ENCODE data around the gene BMPR1A.
A peak's percentile ranks its signal among the peaks of the same experiment; 100 is the strongest.

BMPR1A gene

GRCh38 chr10:86821388-86821999, 65.1 kb downstream of the BMPR1A start:
- no peak for TF ChIP-seq CTCF (IDR thresholded peaks at IDR 0.05; ENCODE audit: low read length, missing control alignments)
- DNase-seq (ENCODE audit: low read depth), result peak; percentile 94
- H3K4me3 ChIP-seq (replicated peaks; ENCODE audit: low read depth, low read length), result no peak overlapping the region

GRCh38 chr10:86823565-86823964, 67.1 kb downstream of the BMPR1A start:
- no peak for TF ChIP-seq CTCF (IDR thresholded peaks at IDR 0.05; ENCODE audit: low read length, missing control alignments)
- no peak for DNase-seq (ENCODE audit: low read depth)
- H3K4me3 ChIP-seq (replicated peaks; ENCODE audit: low read depth, low read length), result no peak overlapping the region

- no peak for DNase-seq (ENCODE audit: low read depth)
- TF ChIP-seq CTCF (IDR thresholded peaks at IDR 0.05; ENCODE audit: low read length, missing control alignments), result no peak
- no peak overlapping the region for H3K4me3 ChIP-seq (replicated peaks; ENCODE audit: low read depth, low read length)
Observed at GRCh38 chr10:86824151-86824550, 67.7 kb downstream of the BMPR1A start.

- no peak for DNase-seq (ENCODE audit: low read depth)
- no peak for TF ChIP-seq CTCF (IDR thresholded peaks at IDR 0.05; ENCODE audit: low read length, missing control alignments)
- H3K4me3 ChIP-seq (replicated peaks; ENCODE audit: low read depth, low read length), result no peak overlapping the region
Observed at GRCh38 chr10:86825366-86825765, 68.9 kb downstream of the BMPR1A start.

GRCh38 chr10:86827639-86828038, 71.2 kb downstream of the BMPR1A start:
- H3K4me3 ChIP-seq (replicated peaks; ENCODE audit: low read depth, low read length), result no peak overlapping the region
- no peak for DNase-seq (ENCODE audit: low read depth)
- no peak for TF ChIP-seq CTCF (IDR thresholded peaks at IDR 0.05; ENCODE audit: low read length, missing control alignments)

- H3K4me3 ChIP-seq (replicated peaks; ENCODE audit: low read depth, low read length), result no peak overlapping the region
- TF ChIP-seq CTCF (IDR thresholded peaks at IDR 0.05; ENCODE audit: low read length, missing control alignments), result no peak
- no peak for DNase-seq (ENCODE audit: low read depth)
Observed at GRCh38 chr10:86828145-86828544, 71.7 kb downstream of the BMPR1A start.

- TF ChIP-seq CTCF (IDR thresholded peaks at IDR 0.05; ENCODE audit: low read length, missing control alignments), result no peak
- H3K4me3 ChIP-seq (replicated peaks; ENCODE audit: low read depth, low read length), result no peak overlapping the region
- DNase-seq (ENCODE audit: low read depth), result no peak
Observed at GRCh38 chr10:86829472-86829871, 73.1 kb downstream of the BMPR1A start.
